Renal cortex interstitium (tissue), 11 donors: ENCODE data around the gene KCNJ16. TPM values are rescaled to one million over a fixed set of nuclear protein-coding genes. Genes with fewer than 3 reads are reported as not detected.

Experiments
- DNase-seq, 11 donors: peaks; one replicate each; pipeline ENCODE4 v3.0.0-alpha.2; 2013; ENCODE audit warnings: low read depth in 9 of 11, low spot score in 4 of 11; ENCODE audit errors: extremely low read depth in 1 of 11
- polyA plus RNA-seq, 3 donors: library from polyadenylated mRNA; unstranded; fragments of 120-200 nt; gene quantifications; one replicate each; pipeline ENCODE4 v1.2.1, GENCODE V29; 2013; ENCODE audit not compliant: insufficient read length in 3 of 3

Gene KCNJ16
- polyA plus RNA-seq, 3 donors: 99.5 to 220 (median 148) TPM

GRCh38 chr17:70081885-70082284 lies 6.9 kb downstream of the KCNJ16 start:
- no peak for DNase-seq

GRCh38 chr17:70084476-70084875 lies 9.5 kb downstream of the KCNJ16 start:
- DNase-seq: no peak

GRCh38 chr17:70086516-70086915 lies 11.5 kb downstream of the KCNJ16 start:
- no peak for DNase-seq

- peak in 1 of 11 donors; percentile 54 for DNase-seq
Observed at GRCh38 chr17:70089513-70090148, 14.6 kb downstream of the KCNJ16 start.

GRCh38 chr17:70091005-70091568 lies 16.1 kb downstream of the KCNJ16 start:
- no peak for DNase-seq

- no peak for DNase-seq
Observed at GRCh38 chr17:70091696-70092095, 16.7 kb downstream of the KCNJ16 start.

GRCh38 chr17:70093163-70093562 lies 18.1 kb downstream of the KCNJ16 start:
- DNase-seq: no peak

- DNase-seq: no peak
Observed at GRCh38 chr17:70095455-70095854, 20.4 kb downstream of the KCNJ16 start.

GRCh38 chr17:70096861-70097260 lies 21.8 kb downstream of the KCNJ16 start:
- no peak for DNase-seq

- no peak for DNase-seq
Observed at GRCh38 chr17:70098030-70098429, 23.0 kb downstream of the KCNJ16 start.

GRCh38 chr17:70099294-70099693 lies 24.3 kb downstream of the KCNJ16 start:
- no peak for DNase-seq

GRCh38 chr17:70099884-70100283 lies 24.9 kb downstream of the KCNJ16 start:
- no peak for DNase-seq

- no peak for DNase-seq
Observed at GRCh38 chr17:70100983-70101382, 26.0 kb downstream of the KCNJ16 start.

- DNase-seq: no peak
Observed at GRCh38 chr17:70102531-70102930, 27.5 kb downstream of the KCNJ16 start.

- no peak for DNase-seq
Observed at GRCh38 chr17:70104791-70105523, 29.9 kb downstream of the KCNJ16 start.

- no peak for DNase-seq
Observed at GRCh38 chr17:70105641-70106040, 30.6 kb downstream of the KCNJ16 start.

- no peak for DNase-seq
Observed at GRCh38 chr17:70106551-70106950, 31.5 kb downstream of the KCNJ16 start.

- no peak for DNase-seq
Observed at GRCh38 chr17:70107441-70107840, 32.4 kb downstream of the KCNJ16 start.

- DNase-seq: no peak
Observed at GRCh38 chr17:70107904-70108565, 33.0 kb downstream of the KCNJ16 start.

GRCh38 chr17:70109497-70109896 lies 34.5 kb downstream of the KCNJ16 start:
- no peak for DNase-seq
